GM12878 (cell line): ENCODE data around the gene KAZN. TPM values are rescaled to one million over a fixed set of nuclear protein-coding genes. Genes with fewer than 3 reads are reported as not detected.
A peak's percentile ranks its signal among the peaks of the same experiment; 100 is the strongest.

Experiments
- BACH1 ChIP-seq: fragments of 450-650 bp; IDR thresholded peaks from 2 replicates; pipeline ENCODE4 v1.6.1; 2017; ENCODE audit warnings: mild to moderate bottlenecking, borderline replicate concordance
- HDAC2 ChIP-seq: fragments of 200-600 bp; sonication (generic); IDR thresholded peaks from 2 replicates; pipeline ENCODE4 v1.6.1; 2017
- HDAC6 ChIP-seq: fragments of 200-600 bp; sonication (generic); IDR thresholded peaks from one replicate; pipeline ENCODE4 v1.8.0; 2017; ENCODE audit warnings: antibody characterized with exemption; ENCODE audit not compliant: unreplicated experiment
- MEF2B ChIP-seq: fragments of 450-650 bp; IDR thresholded peaks from 2 replicates; pipeline ENCODE4 v1.6.1; 2018; ENCODE audit warnings: mild to moderate bottlenecking, moderate library complexity; ENCODE audit not compliant: partially characterized antibody, poor library complexity, severe bottlenecking
- PBX3 ChIP-seq: IDR thresholded peaks from 2 replicates; pipeline ENCODE4 v1.6.1; 2011; ENCODE audit warnings: mild to moderate bottlenecking, low read depth, low read length, moderate library complexity; ENCODE audit not compliant: insufficient replicate concordance
- SREBF1 ChIP-seq: IDR thresholded peaks from 2 replicates; pipeline ENCODE4 v1.6.1; 2012; ENCODE audit warnings: mild to moderate bottlenecking, low read length
- STAT1 ChIP-seq: fragments of 450-650 bp; conservative IDR thresholded peaks from 2 replicates; pipeline ENCODE4 v1.6.1; 2014; ENCODE audit warnings: antibody characterized with exemption, mild to moderate bottlenecking
- TBL1XR1 ChIP-seq: IDR thresholded peaks from 2 replicates; pipeline ENCODE4 v1.6.1; 2012; ENCODE audit warnings: low read depth, low read length, improper control_type of control experiment
- ZNF592 ChIP-seq: fragments of 450-650 bp; IDR thresholded peaks from 2 replicates; pipeline ENCODE4 v1.6.1; 2017; ENCODE audit warnings: mild to moderate bottlenecking, moderate library complexity
- ZNF687 ChIP-seq: fragments of 450-650 bp; IDR thresholded peaks from 2 replicates; pipeline ENCODE4 v1.6.1; 2017; ENCODE audit warnings: mild to moderate bottlenecking, moderate library complexity
- polyA plus RNA-seq, 11 experiments: library from polyadenylated mRNA; depleted of rRNA in 4 of 11; unstranded in 6 of 11; stranded (reverse) in 5 of 11; fragments of >200 nt; fragmentation: Nextera tagmentation in 4 of 11; fragmentation: Illumina TruSeq in 1 of 11; extraction: Ambion mirVana in 4 of 11; extraction: Trizol in 1 of 11; gene quantifications; 1 replicate in 1 of 11; 2 replicates in 10 of 11; pipeline versions ENCODE4 v1.2.1 to v1.2.3, GENCODE V29; 2011 to 2016; ENCODE audit warnings: inconsistent platforms in 2 of 11, missing spikeins in 2 of 11, low read depth in 1 of 11
- total RNA-seq, 4 experiments: library from RNA; depleted of rRNA in 3 of 4; stranded (reverse); fragments of >200 nt in 3 of 4; fragmentation: Illumina TruSeq in 1 of 4; extraction: Trizol in 1 of 4; gene quantifications; 2 replicates each; pipeline versions ENCODE4 v1.2.1 to v1.2.3, GENCODE V29; 2013 to 2021

KAZN gene
- total and polyA plus RNA-seq, 10 of the 15 experiments (the other 5 are each of a cell fraction or from before 2014, with no cell fraction given), result 0.72 to 4.0 (median 1.2) TPM

GRCh38 chr1:14755518-14756252, 157.2 kb downstream of the KAZN start (continued):
- TF ChIP-seq ZNF592 (no peak), PBX3 (peak; percentile 79), STAT1 (no peak), SREBF1 (no peak), TBL1XR1 (no peak), MEF2B (no peak), HDAC2 (no peak), HDAC6 (no peak), ZNF687 (no peak; the same call in 1 of the 2 replicates), BACH1 (no peak)
